ENCODE data around the gene FAM9B. TPM values are rescaled to one million over a fixed set of nuclear protein-coding genes. Genes with fewer than 3 reads are reported as not detected.

FAM9B gene
- total RNA-seq, 2 donors from 2014 or later = not detected

GRCh38 chrX:9048801-9049200, 14.9 kb upstream of the FAM9B start:
- intact Hi-C loops (cut with DNase I) = no loop called here
- Histone ChIP-seq H3K9me3 (no peaks in the 10 kb centered on the region), H3K27me3 (no peaks in the 10 kb centered on the region), H3K4me3 (no peak overlapping the region), H3K4me1 (no peaks in the 10 kb centered on the region), H3K27ac (no peak overlapping the region), H3K9ac (ENCODE audit: low read depth in 2 of 2, low read length in 2 of 2) (no peak overlapping the region), H3K36me3 (no peaks in the 10 kb centered on the region)
- no peak for TF ChIP-seq CTCF (IDR thresholded peaks at IDR 0.05)
- DNase-seq = no peak

GRCh38 chrX:9038244-9038643, 4.3 kb upstream of the FAM9B start:
- H3K27ac ChIP-seq = no peak overlapping the region
- no peaks in the 10 kb centered on the region for H3K9me3 ChIP-seq
- no peak for TF ChIP-seq CTCF (IDR thresholded peaks at IDR 0.05)
- intact Hi-C loops (cut with DNase I) = no loop called here
- no peak for DNase-seq
- no peak overlapping the region for H3K9ac ChIP-seq (ENCODE audit: low read depth in 2 of 2, low read length in 2 of 2)
- H3K4me3 ChIP-seq = no peak overlapping the region
- H3K4me1 ChIP-seq = no peaks in the 10 kb centered on the region
- no peaks in the 10 kb centered on the region for H3K36me3 ChIP-seq
- H3K27me3 ChIP-seq = no peaks in the 10 kb centered on the region

GRCh38 chrX:9037296-9037695, 3.4 kb upstream of the FAM9B start:
- intact Hi-C loops (cut with DNase I) = no loop called here
- Histone ChIP-seq H3K4me3 (no peak overlapping the region), H3K36me3 (no peaks in the 10 kb centered on the region), H3K27ac (no peak overlapping the region), H3K9me3 (no peaks in the 10 kb centered on the region), H3K27me3 (no peaks in the 10 kb centered on the region), H3K4me1 (no peaks in the 10 kb centered on the region), H3K9ac (ENCODE audit: low read depth in 2 of 2, low read length in 2 of 2) (no peak overlapping the region)
- no peak for TF ChIP-seq CTCF (IDR thresholded peaks at IDR 0.05)
- DNase-seq = no peak

GRCh38 chrX:9033586-9033985, 341 bp downstream of the FAM9B start:
- Histone ChIP-seq H3K4me3 (no peak overlapping the region), H3K9me3 (no peaks in the 10 kb centered on the region), H3K4me1 (no peaks in the 10 kb centered on the region), H3K9ac (ENCODE audit: low read depth in 2 of 2, low read length in 2 of 2) (no peak overlapping the region), H3K27ac (no peak overlapping the region), H3K27me3 (no peaks in the 10 kb centered on the region), H3K36me3 (no peaks in the 10 kb centered on the region)
- DNase-seq = no peak
- no peak for TF ChIP-seq CTCF (IDR thresholded peaks at IDR 0.05)
- intact Hi-C loops (cut with DNase I) = no loop called here

GRCh38 chrX:9033179-9033578, 748 bp downstream of the FAM9B start:
- no peak for DNase-seq
- no peaks in the 10 kb centered on the region for H3K27me3 ChIP-seq

More at GRCh38 chrX:9033179-9033578, 748 bp downstream of the FAM9B start:
- no peaks in the 10 kb centered on the region for H3K9me3 ChIP-seq
- no peak overlapping the region for H3K27ac ChIP-seq
- no peaks in the 10 kb centered on the region for H3K36me3 ChIP-seq
- H3K9ac ChIP-seq (ENCODE audit: low read depth in 2 of 2, low read length in 2 of 2) = no peak overlapping the region
- no peak overlapping the region for H3K4me3 ChIP-seq
- TF ChIP-seq CTCF (IDR thresholded peaks at IDR 0.05) = no peak
- intact Hi-C loops (cut with DNase I) = no loop called here
- H3K4me1 ChIP-seq = no peaks in the 10 kb centered on the region

Data from colonic mucosa (tissue), 4 donors.